Endodermal cell (in vitro differentiated cells): Measurements from ENCODE around the gene SLC26A8. TPM values are rescaled to one million over a fixed set of nuclear protein-coding genes. Genes with fewer than 3 reads are reported as not detected.

Experiments
- DNase-seq: peaks from one replicate; pipeline ENCODE4 v3.0.0-alpha.2; 2017
- H3K27ac ChIP-seq: 2 replicates; pipeline ENCODE4 v1.5.1; 2013; ENCODE audit warnings: mild to moderate bottlenecking, low read depth, low read length, moderate library complexity
- H3K27me3 ChIP-seq: 2 replicates; pipeline ENCODE4 v1.6.1; 2013; ENCODE audit warnings: mild to moderate bottlenecking, low read length, moderate library complexity; ENCODE audit not compliant: insufficient read depth, control insufficient read depth, poor library complexity, severe bottlenecking
- H3K36me3 ChIP-seq: 2 replicates; pipeline ENCODE4 v1.7.0; 2013; ENCODE audit warnings: mild to moderate bottlenecking, low read length, moderate library complexity; ENCODE audit not compliant: control insufficient read depth, insufficient read depth
- H3K4me1 ChIP-seq: one replicate; pipeline ENCODE4 v1.7.0; 2013; ENCODE audit warnings: low read length; ENCODE audit not compliant: control insufficient read depth, insufficient read depth
- H3K4me3 ChIP-seq: 2 replicates; pipeline ENCODE4 v1.5.1; 2013; ENCODE audit warnings: mild to moderate bottlenecking, low read length, moderate library complexity
- H3K9ac ChIP-seq: 2 replicates; pipeline ENCODE4 v1.6.1; 2013; ENCODE audit warnings: mild to moderate bottlenecking, low read length, moderate library complexity; ENCODE audit not compliant: poor library complexity, severe bottlenecking; ENCODE audit errors: extremely low read depth
- H3K9me3 ChIP-seq: 2 replicates; pipeline ENCODE4 v1.6.1; 2013; ENCODE audit warnings: mild to moderate bottlenecking, low read length, moderate library complexity; ENCODE audit not compliant: control insufficient read depth
- H3K27ac Mint-ChIP-seq: 2 replicates; pipeline ENCODE4 v1.8.0; 2020; ENCODE audit warnings: mixed read lengths
- H3K27me3 Mint-ChIP-seq: 2 replicates; pipeline ENCODE4 v1.8.0; 2021; ENCODE audit warnings: mild to moderate bottlenecking, mixed read lengths; ENCODE audit not compliant: insufficient read depth
- H3K36me3 Mint-ChIP-seq: 2 replicates; pipeline ENCODE4 v1.8.0; 2020; ENCODE audit warnings: low read depth, mixed read lengths
- H3K4me1 Mint-ChIP-seq: 2 replicates; pipeline ENCODE4 v1.8.0; 2020; ENCODE audit warnings: mixed read lengths
- H3K4me3 Mint-ChIP-seq: 2 replicates; pipeline ENCODE4 v1.8.0; 2020; ENCODE audit warnings: mild to moderate bottlenecking, moderate library complexity, mixed read lengths
- H3K9me3 Mint-ChIP-seq: 2 replicates; pipeline ENCODE4 v1.8.0; 2020; ENCODE audit warnings: mild to moderate bottlenecking, mixed read lengths
- CTCF ChIP-seq: fragments of 200-600 bp; sonication (generic); conservative IDR thresholded peaks from 2 replicates; pipeline ENCODE4 v1.5.0; 2021; ENCODE audit warnings: antibody characterized with exemption, mild to moderate bottlenecking
- WGBS, 2 experiments: methylation state at CpG; one replicate each; pipeline versions ENCODE4 v1.1.5 to v1.1.7; 2013; ENCODE audit warnings: missing lambda C conversion rate in 2 of 2, mixed read lengths in 1 of 2; ENCODE audit not compliant: insufficient coverage in 1 of 2, insufficient read length in 1 of 2; 5-methylcytosine and 5-hydroxymethylcytosine counted together
- total RNA-seq, 2 donors: library from RNA; stranded (reverse); fragmentation: NEBNext Ultra II Directional in 1 of 2; extraction: Animal tissue kit (Norgen Biotek cat#: 25700) in 1 of 2; gene quantifications; 2 replicates in 1 of 2; 3 replicates in 1 of 2; pipeline ENCODE4 v1.2.1, GENCODE V29; 2021

The SLC26A8 gene
- total RNA-seq, 2 donors from 2014 or later = not detected

DNA sequence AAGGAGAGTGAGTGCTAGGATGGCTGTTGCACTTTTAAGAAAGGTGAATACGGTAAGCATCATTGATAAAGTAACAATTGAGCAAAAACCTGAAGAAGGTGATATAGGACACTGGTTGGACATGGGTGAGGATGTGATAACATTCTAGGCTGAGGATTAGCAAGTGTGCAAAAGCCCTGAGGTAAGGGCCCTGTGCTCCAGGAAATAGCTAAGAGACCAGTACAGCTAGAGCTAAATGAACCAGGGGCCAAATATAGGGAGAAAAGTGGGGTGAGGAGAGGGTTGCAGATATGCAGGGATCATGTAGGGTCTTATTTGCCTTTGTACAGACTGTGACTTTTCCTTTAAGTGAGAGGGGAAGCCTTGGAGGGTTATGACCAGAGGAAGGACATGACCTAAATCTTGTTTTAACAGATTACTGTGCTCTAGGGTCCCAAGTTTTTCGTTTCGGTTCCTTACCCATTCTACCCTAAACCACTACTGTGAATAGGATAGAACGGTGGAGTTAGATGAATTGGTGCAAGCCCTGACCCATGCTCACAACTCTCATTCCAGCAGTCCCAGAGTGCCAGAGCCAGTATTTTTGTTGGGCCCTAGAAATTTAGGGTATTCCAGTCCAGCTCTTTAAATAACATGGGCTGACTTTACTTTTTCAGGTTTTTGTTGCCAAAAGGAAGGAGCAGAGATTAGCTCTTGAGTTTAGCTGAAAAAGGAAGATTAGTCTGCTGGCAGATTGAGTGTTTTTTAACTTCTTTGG is 13.9 kb upstream of the SLC26A8 start:
- Mint-ChIP-seq H3K9me3 (no peaks in the 10 kb centered on the region), H3K4me1 (peaks cover 20% of the 10 kb centered on the region), H3K36me3 (peaks cover 4% of the 10 kb centered on the region), H3K27me3 (no peaks in the 10 kb centered on the region), H3K27ac (peak overlapping the region; percentile 67), H3K4me3 (no peak overlapping the region)
- WGBS, 2 experiments = 86 to 91% methylated on average over 1 to 4 of the region's 4 CpGs
- DNase-seq = no peak
- Histone ChIP-seq H3K9me3 (no peaks in the 10 kb centered on the region), H3K9ac (no peak overlapping the region), H3K27me3 (no peaks in the 10 kb centered on the region), H3K4me1 (peaks cover 4% of the 10 kb centered on the region), H3K36me3 (no peaks in the 10 kb centered on the region), H3K4me3 (no peak overlapping the region), H3K27ac (no peak overlapping the region)
- no peak for TF ChIP-seq CTCF

DNA sequence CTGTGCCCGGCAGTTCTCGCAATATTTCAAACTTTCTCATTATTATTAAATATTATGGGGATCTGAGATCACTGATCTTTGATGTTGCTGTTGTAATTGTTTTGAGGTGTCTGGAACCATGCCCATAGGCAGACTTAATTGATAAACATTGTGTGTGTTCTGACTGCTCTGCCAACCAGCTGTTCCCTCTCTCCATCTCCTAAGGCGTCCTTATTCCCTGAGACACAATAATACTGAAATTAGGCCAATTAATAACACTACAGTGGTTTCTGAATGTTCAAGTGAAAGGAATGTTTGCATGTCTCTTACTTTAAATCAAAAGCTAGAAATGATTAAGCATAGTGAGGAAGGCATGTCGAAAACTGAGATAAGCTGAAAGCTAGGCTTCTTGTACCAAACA is 10.8 kb upstream of the SLC26A8 start:
- no peaks in the 10 kb centered on the region for H3K27me3 ChIP-seq
- H3K27me3 Mint-ChIP-seq = no peaks in the 10 kb centered on the region
- no peak for DNase-seq
- no peak overlapping the region for H3K4me3 Mint-ChIP-seq
- no peak for TF ChIP-seq CTCF
- H3K4me3 ChIP-seq = no peak overlapping the region
- no peak overlapping the region for H3K27ac Mint-ChIP-seq
- no peaks in the 10 kb centered on the region for H3K9me3 ChIP-seq
- no peak overlapping the region for H3K9ac ChIP-seq
- no peaks in the 10 kb centered on the region for H3K9me3 Mint-ChIP-seq
- no peaks in the 10 kb centered on the region for H3K36me3 ChIP-seq
- peaks cover 8% of the 10 kb centered on the region for H3K36me3 Mint-ChIP-seq
- 90 to 100% methylated on average over 1 to 2 of the region's 4 CpGs for WGBS, 2 experiments
- no peak overlapping the region for H3K27ac ChIP-seq
- peaks cover 4% of the 10 kb centered on the region for H3K4me1 ChIP-seq
- H3K4me1 Mint-ChIP-seq = peaks cover 30% of the 10 kb centered on the region

DNA sequence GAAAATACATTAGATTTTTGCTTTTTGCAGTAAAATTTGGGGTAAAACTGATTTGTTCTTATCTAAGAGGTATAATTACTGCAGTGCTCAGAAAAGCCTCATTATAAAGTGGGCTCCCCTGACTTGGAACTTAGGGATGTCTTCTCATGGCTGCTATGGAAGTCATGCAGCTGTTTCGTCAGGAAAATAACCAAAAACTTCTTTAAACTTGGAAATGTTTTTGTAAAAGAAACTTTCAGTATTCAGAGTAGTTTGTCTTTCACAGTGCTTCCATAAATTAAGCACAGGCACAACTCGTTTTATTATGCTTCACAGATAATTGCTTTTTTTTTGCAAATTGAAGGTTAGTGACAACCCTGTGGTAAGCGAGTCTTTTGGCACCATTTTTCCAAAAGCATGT is 10.0 kb upstream of the SLC26A8 start:
- Mint-ChIP-seq H3K27me3 (no peaks in the 10 kb centered on the region), H3K4me3 (no peak overlapping the region), H3K4me1 (peaks cover 33% of the 10 kb centered on the region), H3K9me3 (no peaks in the 10 kb centered on the region), H3K27ac (no peak overlapping the region), H3K36me3 (peaks cover 8% of the 10 kb centered on the region)
- H3K9ac ChIP-seq = no peak overlapping the region
- no peaks in the 10 kb centered on the region for H3K27me3 ChIP-seq
- H3K4me1 ChIP-seq = peaks cover 4% of the 10 kb centered on the region
- DNase-seq = no peak
- no peak for TF ChIP-seq CTCF
- H3K27ac ChIP-seq = no peak overlapping the region
- no peak overlapping the region for H3K4me3 ChIP-seq
- no peaks in the 10 kb centered on the region for H3K36me3 ChIP-seq
- 89 to 100% methylated on average over 3 of the region's 3 CpGs for WGBS, 2 experiments
- no peaks in the 10 kb centered on the region for H3K9me3 ChIP-seq
